Stimulated activated CD8-positive, alpha-beta memory T cell treated with anti-CD3 and anti-CD28 coated beads, Interleukin-4, amount 100 ng/mL, for 48 hours (primary cell): ENCODE data around the gene RAF1.
"Not testable (repeated sequence)": the region's sequence is repeated elsewhere in the genome, so short reads cannot be mapped to it uniquely, and the experiment has no call there.

Source experiments
- DNase-seq: peaks from one replicate; pipeline ENCODE4 v3.0.0-alpha.2; 2020

The RAF1 gene

DNA sequence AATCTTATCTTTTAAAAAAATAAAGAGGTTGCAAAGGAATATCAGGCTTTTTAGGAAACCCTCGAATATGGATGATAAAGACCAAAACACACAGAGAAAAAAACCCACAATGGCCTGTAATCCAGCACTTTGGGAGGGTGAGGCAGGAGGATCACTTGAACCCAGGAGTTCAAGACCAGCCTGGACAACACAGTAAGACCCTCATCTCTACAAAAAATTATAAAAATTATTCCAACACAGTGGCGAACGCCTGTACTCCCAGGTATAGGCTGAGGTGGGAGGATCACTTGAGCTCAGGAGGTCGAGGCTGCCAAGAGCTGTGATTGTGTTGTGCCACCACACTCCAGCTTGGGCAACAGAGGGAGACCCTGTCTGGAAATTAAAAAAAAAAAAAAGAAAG is 30.8 kb downstream of the RAF1 start:
- DNase-seq = no peak

DNA sequence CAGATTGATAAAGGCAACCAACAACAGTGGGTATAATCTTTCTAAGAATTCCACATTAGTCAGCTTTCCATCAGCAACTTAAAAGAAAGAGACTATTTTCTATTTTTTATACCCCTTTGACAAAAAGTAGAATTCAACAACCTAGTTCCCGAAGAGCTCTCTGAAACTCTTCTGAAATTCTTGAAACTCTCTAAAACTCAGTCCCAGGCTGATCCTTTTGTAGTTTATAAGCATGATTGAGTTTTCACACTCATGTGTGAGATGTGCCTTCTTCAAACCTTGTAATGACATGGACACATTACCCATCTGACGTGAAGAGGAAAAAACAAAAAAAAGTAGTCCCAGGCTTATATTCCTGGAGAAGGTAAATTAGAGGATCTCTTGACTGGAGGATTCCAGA is 31.4 kb downstream of the RAF1 start:
- DNase-seq = no peak

GRCh38 chr3:12630843-12631242 is 33.1 kb downstream of the RAF1 start:
- DNase-seq = not testable (repeated sequence)

DNA sequence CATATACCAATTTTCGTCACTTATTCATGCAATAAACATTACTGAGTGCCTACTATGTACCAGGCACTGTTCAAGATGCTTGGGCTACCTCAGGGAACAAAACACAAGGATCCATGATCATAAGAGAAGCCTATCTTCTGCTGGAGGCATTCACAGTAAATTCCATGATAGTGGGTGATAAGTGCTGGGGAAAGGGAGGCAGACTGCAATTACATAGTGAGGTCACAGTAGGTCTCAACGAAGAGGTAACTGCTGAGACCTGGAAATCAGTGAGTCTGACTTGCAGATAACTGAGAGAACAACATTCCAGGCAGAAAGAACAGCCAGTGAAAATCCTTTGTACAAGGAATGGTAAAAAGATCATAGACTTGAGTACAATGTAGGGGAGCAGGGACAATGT is 33.6 kb downstream of the RAF1 start:
- no peak for DNase-seq

- no peak for DNase-seq
Observed at GRCh38 chr3:12629560-12629959, 34.4 kb downstream of the RAF1 start.

DNA sequence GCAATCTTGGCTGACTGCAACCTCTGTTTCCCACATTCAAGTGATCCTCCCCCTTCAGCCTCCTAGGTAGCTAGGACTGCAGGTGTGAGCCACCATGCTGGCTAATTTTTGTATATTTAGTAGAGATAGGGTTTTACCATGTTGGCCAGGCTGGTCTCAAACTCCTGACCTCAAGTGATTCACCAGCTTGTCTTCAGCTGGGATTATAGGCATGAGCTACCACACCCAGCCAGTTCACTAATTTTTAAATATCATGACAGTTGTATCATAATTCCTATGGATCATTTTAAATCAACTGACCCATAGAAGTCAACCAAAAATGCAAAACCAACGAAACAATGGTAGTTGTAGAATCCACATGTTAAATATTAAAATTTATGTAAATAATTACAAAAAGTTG is 35.1 kb downstream of the RAF1 start:
- DNase-seq = no peak

DNA sequence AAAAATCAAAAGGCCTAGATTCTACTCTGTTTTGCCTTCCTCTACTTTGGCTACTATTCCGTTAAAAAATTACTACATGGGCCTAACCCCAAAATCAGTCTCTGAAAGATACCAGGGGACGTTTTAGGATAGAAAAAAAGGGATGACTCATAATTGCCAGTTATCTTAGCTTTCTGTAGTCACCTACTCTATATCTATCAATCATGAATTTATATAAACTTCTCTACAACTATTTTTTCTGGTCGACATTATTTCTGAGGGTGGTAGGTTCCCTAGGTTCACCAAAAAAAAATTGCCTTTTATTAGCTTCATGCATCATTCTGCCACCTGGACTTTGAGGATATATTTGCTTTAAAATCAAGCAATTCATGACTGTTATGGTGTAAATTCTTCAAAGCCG is 36.5 kb downstream of the RAF1 start:
- no peak for DNase-seq

- not testable (repeated sequence) for DNase-seq
Observed at GRCh38 chr3:12624964-12625363, 39.0 kb downstream of the RAF1 start.

- DNase-seq = no peak
Observed at GRCh38 chr3:12624056-12624455, 39.9 kb downstream of the RAF1 start.

GRCh38 chr3:12622335-12622734 is 41.6 kb downstream of the RAF1 start:
- DNase-seq = no peak

GRCh38 chr3:12620729-12621128 is 43.2 kb downstream of the RAF1 start:
- no peak for DNase-seq

DNA sequence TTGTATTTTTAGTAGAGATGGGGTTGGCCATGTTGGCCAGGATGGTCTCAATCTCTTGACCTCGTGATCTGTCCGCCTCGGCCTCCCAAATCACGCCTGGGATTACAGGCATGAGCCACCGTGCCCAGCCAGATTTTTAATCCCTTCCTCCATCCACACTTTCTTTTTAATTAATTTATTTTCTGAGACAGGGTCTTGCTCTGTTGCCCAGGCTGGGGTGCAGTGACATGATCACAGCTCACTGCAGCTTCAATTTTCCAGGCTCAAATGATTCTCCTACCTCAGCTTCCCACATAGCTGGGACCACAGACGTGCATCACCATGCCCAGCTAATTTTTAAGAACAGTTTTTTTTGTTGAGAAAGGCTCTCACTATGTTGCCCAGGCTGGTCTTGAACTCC is 43.6 kb downstream of the RAF1 start:
- no peak for DNase-seq

DNA sequence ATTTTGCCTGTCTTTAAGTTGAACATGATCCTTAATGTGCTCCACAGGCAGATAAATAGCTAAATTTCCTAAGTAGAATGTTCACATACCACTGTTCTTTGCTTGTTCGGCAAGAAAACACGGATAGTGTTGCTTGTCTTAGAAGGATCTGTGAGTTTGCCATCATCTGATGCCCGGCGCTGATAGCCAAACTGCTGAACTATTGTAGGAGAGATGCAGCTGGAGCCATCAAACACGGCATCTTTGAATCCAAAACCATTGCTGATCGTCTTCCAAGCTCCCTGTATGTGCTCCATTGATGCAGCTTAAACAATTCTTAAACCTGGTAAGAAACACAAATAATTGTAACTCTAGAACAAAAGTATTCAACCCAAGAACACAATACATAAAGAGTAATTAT is 45.5 kb downstream of the RAF1 start:
- no peak for DNase-seq

DNA sequence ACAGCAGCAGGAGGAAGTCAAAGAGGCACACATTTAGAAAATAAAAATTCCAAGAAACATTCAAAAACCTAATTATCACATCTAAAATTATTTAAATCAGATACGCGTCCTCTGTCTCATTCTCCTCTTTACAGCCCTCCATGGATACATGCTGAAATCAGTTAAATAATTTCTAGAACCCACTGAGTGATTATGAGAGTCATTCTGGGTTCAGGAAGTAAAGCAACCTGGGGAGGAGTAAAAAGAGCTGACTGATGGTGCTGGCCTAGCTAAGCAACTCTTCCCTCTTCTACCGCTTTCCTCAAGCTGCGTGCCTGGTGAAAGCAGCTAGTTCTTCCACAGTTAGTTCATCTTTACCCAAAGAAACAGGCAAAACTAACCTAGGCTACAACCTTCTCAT is 48.7 kb downstream of the RAF1 start:
- no peak for DNase-seq

GRCh38 chr3:12613250-12613649 is 50.7 kb downstream of the RAF1 start:
- no peak for DNase-seq

GRCh38 chr3:12612514-12613226 is 51.2 kb downstream of the RAF1 start:
- no peak for DNase-seq

GRCh38 chr3:12611117-12611516 is 52.8 kb downstream of the RAF1 start:
- DNase-seq = no peak

- DNase-seq = no peak
Observed at GRCh38 chr3:12608376-12608775, 55.5 kb downstream of the RAF1 start.

DNA sequence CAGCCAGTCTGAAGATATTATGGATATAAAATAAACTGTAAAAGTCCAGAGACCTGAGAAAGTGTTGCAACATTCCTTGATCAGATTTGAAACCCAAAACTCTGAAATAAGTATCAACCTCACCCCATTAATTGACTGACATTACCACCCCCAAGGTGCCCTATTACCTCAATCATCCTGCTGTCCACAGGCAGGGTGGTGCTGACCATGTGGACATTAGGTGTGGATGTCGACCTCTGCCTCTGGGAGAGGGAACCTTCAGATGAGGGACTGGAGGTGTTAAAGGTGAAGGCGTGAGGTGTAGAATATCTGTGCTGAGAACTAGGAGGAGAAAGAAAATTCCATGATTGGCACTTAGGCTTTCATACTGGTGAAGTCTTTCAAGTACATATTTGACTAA is 59.9 kb downstream of the RAF1 start:
- no peak for DNase-seq

- no peak for DNase-seq
Observed at GRCh38 chr3:12601072-12601471, 62.8 kb downstream of the RAF1 start.

- no peak for DNase-seq
Observed at GRCh38 chr3:12598890-12599289, 65.0 kb downstream of the RAF1 start.

DNA sequence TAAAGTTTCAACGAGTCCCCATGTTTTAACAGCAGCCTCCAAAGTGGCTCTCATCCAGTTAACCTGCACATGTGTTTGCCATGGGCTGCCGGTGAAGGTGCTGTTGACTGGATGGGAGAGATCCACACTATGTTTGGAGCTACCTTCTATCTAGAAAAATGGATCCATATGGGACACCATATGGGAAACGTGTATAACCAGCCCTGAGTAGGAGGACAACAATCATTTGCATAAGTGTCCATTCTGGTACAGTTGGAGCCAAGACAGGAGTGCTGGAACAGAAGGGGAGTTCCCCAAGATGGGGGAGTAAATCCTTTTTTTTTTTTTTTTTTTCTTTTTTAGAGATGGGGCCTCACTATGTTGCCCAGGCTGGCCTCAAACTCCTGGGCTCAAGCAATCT is 70.4 kb downstream of the RAF1 start:
- no peak for DNase-seq

DNA sequence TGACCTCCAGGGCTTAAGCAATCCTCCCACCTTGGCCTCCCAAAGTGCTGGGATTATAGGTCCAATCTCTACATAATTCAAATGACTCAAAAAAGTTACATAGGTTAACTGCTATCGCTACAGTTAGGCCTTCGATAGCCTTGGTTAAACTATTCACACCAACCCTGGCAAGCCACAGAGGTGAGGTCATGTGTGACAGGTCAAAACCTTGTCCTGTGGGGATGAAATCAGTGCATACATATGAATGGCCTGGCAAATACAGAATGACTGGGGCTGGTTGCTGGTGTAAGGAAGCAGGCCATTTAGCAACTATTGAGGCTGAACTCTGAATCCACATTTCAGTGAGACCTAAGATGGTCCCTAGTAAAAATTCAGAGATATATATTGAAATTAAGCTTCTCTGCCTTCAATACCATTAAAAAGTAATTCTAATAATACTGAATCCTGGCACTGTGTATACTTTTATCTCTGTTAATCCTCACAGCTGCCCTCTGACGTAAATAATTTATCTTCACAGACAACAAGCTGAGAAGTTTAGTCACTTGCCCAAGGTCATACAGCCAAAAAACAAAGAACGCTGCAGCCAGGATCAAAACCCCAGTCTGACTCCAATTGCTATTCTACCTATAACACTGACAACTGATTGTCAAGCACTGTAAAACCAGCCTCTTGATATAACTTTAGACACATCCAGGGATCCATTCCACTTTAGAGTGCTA is 71.8 kb downstream of the RAF1 start:
- DNase-seq = no peak

GRCh38 chr3:12591456-12591855 is 72.5 kb downstream of the RAF1 start:
- DNase-seq = no peak

DNA sequence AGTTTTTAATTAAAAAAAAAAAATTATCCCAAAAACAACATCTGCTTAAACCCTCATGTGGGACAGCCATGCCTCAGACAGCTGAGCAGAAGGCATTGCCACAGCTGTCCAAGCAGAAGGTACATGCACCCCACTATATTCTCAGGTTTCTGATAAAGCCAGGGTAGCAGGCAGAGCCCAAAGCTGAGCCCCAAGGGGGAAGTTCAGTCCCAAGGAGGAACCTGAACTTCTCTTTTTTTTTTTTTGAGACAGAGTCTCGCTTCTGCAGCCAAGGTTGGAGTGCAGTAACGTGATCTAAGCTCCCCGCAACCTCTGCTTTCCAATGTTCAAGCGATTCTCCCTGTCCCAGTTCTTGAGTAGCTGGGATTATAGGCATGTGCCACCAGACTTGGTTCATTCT is 73.8 kb downstream of the RAF1 start:
- no peak for DNase-seq
